PC-3 (cell line): ENCODE measurements around the gene CAPN8. TPM values are rescaled to one million over a fixed set of nuclear protein-coding genes. Genes with fewer than 3 reads are reported as not detected.

Experiments used
- ATAC-seq: fragments of 200-7000 bp; cut with Tn5 transposase; 2 replicates; pipeline ENCODE4 v1.9.1; 2020; ENCODE audit warnings: mild to moderate bottlenecking, moderate library complexity
- BruUV-seq: library from RNA; stranded (reverse); fragments of 400-500 nt; replicated peaks from 2 replicates; lab custom pipeline; 2021; lab: Mats Ljungman, UMichigan
- CTCF ChIA-PET: fragments of 300-600 bp; sonication (Branson Sonifier 250); formaldehyde crosslinking; loops from one replicate; lab custom pipeline; 2022; ENCODE audit warnings: antibody characterized with exemption; lab: Charles Lee
- POLR2A ChIA-PET: fragments of 300-600 bp; sonication (Branson Sonifier 250); formaldehyde crosslinking; loops from one replicate; lab custom pipeline; 2022; ENCODE audit warnings: antibody characterized with exemption; ENCODE audit not compliant: unreplicated experiment; lab: Charles Lee
- DNase-seq: peaks from one replicate; pipeline ENCODE4 v3.0.0-alpha.2; 2015
- H2AFZ ChIP-seq: fragments of 300-600 bp; sonication (generic); 2 replicates; pipeline ENCODE4 v1.6.0; 2016; ENCODE audit warnings: antibody characterized with exemption, low read length
- H3F3A ChIP-seq: fragments of 300-600 bp; sonication (generic); one replicate; pipeline ENCODE4 v1.6.0; 2017; ENCODE audit warnings: antibody characterized with exemption, low read length, control low read depth, mild to moderate bottlenecking; ENCODE audit not compliant: unreplicated experiment
- H3K27ac ChIP-seq: fragments of 300-600 bp; sonication (generic); 2 replicates; pipeline ENCODE4 v1.5.1; 2016; ENCODE audit warnings: mild to moderate bottlenecking, low read length
- H3K27me3 ChIP-seq: fragments of 300-600 bp; sonication (generic); 2 replicates; pipeline ENCODE4 v1.6.1; 2016; ENCODE audit warnings: low read length, mixed read lengths
- H3K36me3 ChIP-seq: fragments of 300-600 bp; sonication (generic); 2 replicates; pipeline ENCODE4 v1.6.1; 2016; ENCODE audit warnings: low read depth, mixed run types, low read length, mixed read lengths
- H3K4me1 ChIP-seq: fragments of 300-600 bp; sonication (generic); 2 replicates; pipeline ENCODE4 v1.5.1; 2016; ENCODE audit warnings: low read length; ENCODE audit not compliant: insufficient read depth
- H3K4me2 ChIP-seq: fragments of 300-600 bp; sonication (generic); 2 replicates; pipeline ENCODE4 v1.6.0; 2016; ENCODE audit warnings: low read length
- H3K4me3 ChIP-seq: fragments of 300-600 bp; sonication (generic); 2 replicates; pipeline ENCODE4 v1.5.1; 2016; ENCODE audit warnings: mild to moderate bottlenecking, low read length, mixed read lengths
- H3K79me2 ChIP-seq: fragments of 300-600 bp; sonication (generic); 2 replicates; pipeline ENCODE4 v1.6.1; 2017; ENCODE audit warnings: low read length, mixed read lengths
- H3K9ac ChIP-seq: fragments of 300-600 bp; sonication (generic); 2 replicates; pipeline ENCODE4 v1.6.0; 2016; ENCODE audit warnings: mild to moderate bottlenecking, low read length
- H3K9me2 ChIP-seq: fragments of 300-600 bp; sonication (generic); replicated peaks from 2 replicates; pipeline ENCODE4 v1.6.1; 2016; ENCODE audit warnings: mixed run types, low read length, mixed read lengths
- H3K9me3 ChIP-seq: fragments of 300-600 bp; sonication (generic); 2 replicates; pipeline ENCODE4 v1.6.1; 2016; ENCODE audit warnings: low read length, mixed read lengths
- H4K20me1 ChIP-seq: fragments of 300-600 bp; sonication (generic); 2 replicates; pipeline ENCODE4 v1.6.1; 2016; ENCODE audit warnings: low read length, mixed read lengths
- EZH2 ChIP-seq: fragments of 300-600 bp; sonication (generic); IDR thresholded peaks from one replicate; pipeline ENCODE4 v1.6.1; 2017; ENCODE audit warnings: antibody characterized with exemption, mild to moderate bottlenecking, low read length; ENCODE audit not compliant: unreplicated experiment
- EZH2phosphoT487 ChIP-seq: fragments of 300-600 bp; sonication (generic); IDR thresholded peaks from 2 replicates; pipeline ENCODE4 v1.6.1; 2018; ENCODE audit warnings: mild to moderate bottlenecking, antibody characterized with exemption, low read length, borderline replicate concordance
- intact Hi-C: fragments of 100-400 bp; cut with micrococcal nuclease; formaldehyde crosslinking; loops from 2 replicates; pipeline ENCODE4 v1.9.0; 2023
- total RNA-seq: library from RNA; depleted of rRNA; stranded (reverse); fragments of >200 nt; gene quantifications from 2 replicates; pipeline ENCODE4 v1.2.3, GENCODE V29; 2014
- TF ChIP-seq, protein P1 (sequence below): fragments of 300-600 bp; sonication (generic); conservative IDR thresholded peaks from 2 replicates; pipeline ENCODE4 v1.5.1; 2017; ENCODE audit warnings: antibody characterized with exemption, low read depth, mild to moderate bottlenecking, low read length

The CAPN8 gene
- total RNA-seq, 1 experiment from 2014 or later = 5.9 TPM

DNA sequence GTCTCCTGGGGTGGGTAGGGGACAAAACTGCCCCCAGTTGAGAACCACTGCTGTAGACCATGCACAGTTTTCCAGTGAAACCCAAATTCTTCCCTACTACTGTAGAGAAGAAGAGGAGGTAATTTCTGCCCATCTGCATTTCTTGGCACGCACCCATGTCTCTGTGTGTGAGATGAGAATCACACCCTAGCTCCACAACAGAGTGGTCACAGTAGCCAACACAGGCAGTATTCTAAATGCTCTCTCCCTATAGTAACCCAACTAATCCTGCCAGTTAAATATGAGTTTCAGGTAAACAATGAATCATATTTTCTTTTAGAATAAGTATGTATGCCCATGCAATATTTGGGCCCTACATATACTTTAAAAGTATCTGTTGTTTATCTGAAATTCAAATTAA lies 45.7 kb upstream of the CAPN8 start:
- Histone ChIP-seq H3K4me3 (0 out of 2 replicates have a peak overlapping the region, but pooled peaks have one; percentile 92), H3K36me3 (peaks cover 14% of the 10 kb centered on the region), H3K4me1 (peaks cover 81% of the 10 kb centered on the region), H3K9me2 (no peaks in the 10 kb centered on the region), H3K4me2 (peak overlapping the region; percentile 87), H3K27me3 (no peaks in the 10 kb centered on the region), H3K9me3 (no peaks in the 10 kb centered on the region), H2AFZ (no peak overlapping the region), H3K9ac (peak overlapping the region; percentile 98), H3K27ac (peak overlapping the region; percentile 92), H3K79me2 (peaks cover 47% of the 10 kb centered on the region), H3F3A (peaks cover 20% of the 10 kb centered on the region), H4K20me1 (peaks cover 20% of the 10 kb centered on the region)
- intact Hi-C loops = loop anchor here (1.0 kb wide), 1 partner anchor 10 kb away; no protein-coding TSS in a partner anchor
- DNase-seq = peak; percentile 95
- POLR2A ChIA-PET = interaction anchor here (0.6 to 2.2 kb wide), 2 partner anchors 10 to 14 kb away, joined by 5 to 14 read pairs; no protein-coding TSS in a partner anchor
- ATAC-seq = peak; percentile 8
- CTCF ChIA-PET = interaction anchor here (0.6 to 0.9 kb wide), 5 partner anchors 10 to 765 kb away, joined by 3 to 8 read pairs (median 4); no protein-coding TSS in a partner anchor
- BruUV-seq = no TSS peak
- no peak for TF ChIP-seq EZH2
- no peak for TF ChIP-seq EZH2phosphoT487
- TF ChIP-seq, protein P1, sequence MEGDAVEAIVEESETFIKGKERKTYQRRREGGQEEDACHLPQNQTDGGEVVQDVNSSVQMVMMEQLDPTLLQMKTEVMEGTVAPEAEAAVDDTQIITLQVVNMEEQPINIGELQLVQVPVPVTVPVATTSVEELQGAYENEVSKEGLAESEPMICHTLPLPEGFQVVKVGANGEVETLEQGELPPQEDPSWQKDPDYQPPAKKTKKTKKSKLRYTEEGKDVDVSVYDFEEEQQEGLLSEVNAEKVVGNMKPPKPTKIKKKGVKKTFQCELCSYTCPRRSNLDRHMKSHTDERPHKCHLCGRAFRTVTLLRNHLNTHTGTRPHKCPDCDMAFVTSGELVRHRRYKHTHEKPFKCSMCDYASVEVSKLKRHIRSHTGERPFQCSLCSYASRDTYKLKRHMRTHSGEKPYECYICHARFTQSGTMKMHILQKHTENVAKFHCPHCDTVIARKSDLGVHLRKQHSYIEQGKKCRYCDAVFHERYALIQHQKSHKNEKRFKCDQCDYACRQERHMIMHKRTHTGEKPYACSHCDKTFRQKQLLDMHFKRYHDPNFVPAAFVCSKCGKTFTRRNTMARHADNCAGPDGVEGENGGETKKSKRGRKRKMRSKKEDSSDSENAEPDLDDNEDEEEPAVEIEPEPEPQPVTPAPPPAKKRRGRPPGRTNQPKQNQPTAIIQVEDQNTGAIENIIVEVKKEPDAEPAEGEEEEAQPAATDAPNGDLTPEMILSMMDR = no peak

DNA sequence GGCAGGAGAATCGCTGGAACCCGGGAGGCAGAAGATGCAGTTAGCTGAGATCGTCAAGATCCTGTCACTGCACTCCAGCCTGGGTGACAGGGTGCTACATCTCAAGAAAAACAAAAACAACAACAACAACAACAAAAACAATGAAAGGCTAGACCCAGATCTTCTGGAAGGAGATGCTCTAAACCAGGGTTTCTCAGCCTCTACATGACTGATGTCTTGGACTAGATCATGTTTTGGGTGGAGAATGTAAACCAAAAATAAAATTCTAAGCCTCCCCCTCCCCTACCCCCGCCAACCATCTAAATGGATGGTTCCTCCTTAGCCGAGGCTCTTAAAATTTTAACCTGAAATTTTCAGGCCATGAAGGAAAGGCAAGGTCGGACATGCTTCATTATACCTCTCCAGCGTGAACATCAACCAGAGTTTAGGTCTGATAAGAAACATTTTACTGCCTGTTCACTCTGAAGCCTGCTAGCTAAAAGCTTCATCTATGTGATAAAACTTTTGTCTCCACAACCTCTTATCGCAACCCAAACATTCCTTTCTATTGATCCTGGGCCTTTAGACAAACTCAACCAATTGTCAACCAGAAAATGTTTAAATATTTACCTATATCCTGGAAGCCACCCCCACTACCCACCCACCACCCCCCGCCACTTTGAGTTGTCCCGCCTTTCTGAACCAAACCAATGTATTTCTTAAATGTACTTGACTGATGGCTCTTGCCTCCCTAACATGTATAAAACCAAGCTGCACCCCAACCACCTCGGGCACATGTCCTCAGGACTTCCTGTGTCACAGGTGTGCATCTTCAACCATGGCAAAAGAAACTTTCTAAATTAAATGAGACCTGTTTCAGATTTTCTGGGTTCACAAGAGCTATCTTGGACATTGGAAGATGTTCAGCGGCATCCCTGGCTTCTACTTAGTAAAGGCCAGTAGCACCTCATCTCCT lies 45.0 kb upstream of the CAPN8 start:
- Histone ChIP-seq H3K4me2 (peak overlapping the region; percentile 87), H4K20me1 (peaks cover 13% of the 10 kb centered on the region), H2AFZ (no peak overlapping the region), H3K4me3 (no peak overlapping the region), H3K4me1 (peaks cover 81% of the 10 kb centered on the region), H3F3A (peaks cover 20% of the 10 kb centered on the region), H3K27me3 (no peaks in the 10 kb centered on the region), H3K79me2 (peaks cover 39% of the 10 kb centered on the region), H3K9me2 (no peaks in the 10 kb centered on the region), H3K27ac (peak overlapping the region; percentile 92), H3K9ac (peak overlapping the region; percentile 26; the same call in 1 of the 2 replicates), H3K9me3 (no peaks in the 10 kb centered on the region), H3K36me3 (peaks cover 7% of the 10 kb centered on the region; the same call in 1 of the 2 replicates)
- no TSS peak for BruUV-seq
- intact Hi-C loops = loop anchor here (1.0 kb wide), 1 partner anchor 9 kb away; no protein-coding TSS in a partner anchor
- ATAC-seq = no peak
- ChIA-PET POLR2A (interaction anchor here (2.2 kb wide), 1 partner anchor 9 kb away, joined by 14 read pairs; no protein-coding TSS in a partner anchor), CTCF (interaction anchor here (0.6 to 0.9 kb wide), 5 partner anchors 9 to 766 kb away, joined by 3 to 8 read pairs (median 4); no protein-coding TSS in a partner anchor)
- DNase-seq = no peak
- TF ChIP-seq EZH2phosphoT487 (no peak), EZH2 (no peak)
- TF ChIP-seq, protein P1 = no peak
